Measurements from ENCODE around the gene CCDC127.
"Not testable (repeated sequence)": the region's sequence is repeated elsewhere in the genome, so short reads cannot be mapped to it uniquely, and the experiment has no call there.

The CCDC127 gene, protein sequence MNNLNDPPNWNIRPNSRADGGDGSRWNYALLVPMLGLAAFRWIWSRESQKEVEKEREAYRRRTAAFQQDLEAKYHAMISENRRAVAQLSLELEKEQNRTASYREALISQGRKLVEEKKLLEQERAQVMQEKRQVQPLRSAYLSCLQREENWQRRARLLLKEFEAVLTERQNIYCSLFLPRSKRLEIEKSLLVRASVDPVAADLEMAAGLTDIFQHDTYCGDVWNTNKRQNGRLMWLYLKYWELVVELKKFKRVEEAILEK

DNA sequence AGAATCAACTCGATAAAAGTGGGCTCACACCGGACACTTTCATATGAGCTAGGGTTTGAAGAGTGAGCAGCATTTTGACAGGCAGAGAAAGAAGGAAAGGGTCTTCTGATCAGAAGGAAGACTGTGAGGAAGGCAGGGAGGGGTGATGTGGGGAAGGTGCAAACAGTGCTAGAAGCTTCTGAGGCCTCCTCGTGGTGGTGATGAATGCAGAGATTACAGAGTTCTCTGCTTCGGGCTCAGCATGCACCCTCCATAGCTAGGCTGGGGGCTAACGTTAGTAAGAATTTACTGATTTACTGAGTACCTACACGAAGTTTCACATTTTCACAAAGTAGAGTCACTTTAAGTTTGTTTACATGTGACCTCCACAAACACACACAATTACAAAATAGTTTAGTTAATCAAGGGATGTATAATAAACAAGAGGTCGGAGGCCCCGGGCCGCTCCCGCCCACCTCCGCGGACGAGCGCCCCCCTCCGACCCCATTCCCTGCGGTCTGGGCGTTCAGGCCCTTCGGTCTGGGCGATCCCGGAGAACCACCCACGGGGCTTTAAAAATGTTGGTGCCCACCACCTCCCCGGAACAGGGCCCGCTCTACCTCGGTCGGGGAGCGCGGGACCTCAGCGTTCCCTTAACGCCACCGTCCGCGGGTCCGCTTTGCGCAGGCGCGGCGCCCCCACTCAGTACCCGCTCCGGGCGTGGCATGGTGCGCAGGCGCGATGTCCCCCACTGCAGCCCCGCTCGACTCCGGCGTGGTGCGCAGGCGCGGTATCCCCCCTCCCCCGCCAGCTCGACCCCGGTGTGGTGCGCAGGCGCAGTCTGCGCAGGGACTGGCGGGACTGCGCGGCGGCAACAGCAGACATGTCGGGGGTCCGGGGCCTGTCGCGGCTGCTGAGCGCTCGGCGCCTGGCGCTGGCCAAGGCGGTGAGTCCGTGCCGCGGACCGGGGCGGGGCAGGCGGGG is at the start of gene CCDC127, which contains the start of gene SDHA:
Gene CCDC127, minus strand, starts transcription at position 660 of the 963 bp plus-strand sequence. CDS start 1,304 bp downstream, outside the sequence.
Gene SDHA, plus strand, starts transcription at position 827 of the 963 bp plus-strand sequence. Its CDS starts 36 bp downstream, at position 863.
- peak; percentile 98 for DNase-seq

DNA sequence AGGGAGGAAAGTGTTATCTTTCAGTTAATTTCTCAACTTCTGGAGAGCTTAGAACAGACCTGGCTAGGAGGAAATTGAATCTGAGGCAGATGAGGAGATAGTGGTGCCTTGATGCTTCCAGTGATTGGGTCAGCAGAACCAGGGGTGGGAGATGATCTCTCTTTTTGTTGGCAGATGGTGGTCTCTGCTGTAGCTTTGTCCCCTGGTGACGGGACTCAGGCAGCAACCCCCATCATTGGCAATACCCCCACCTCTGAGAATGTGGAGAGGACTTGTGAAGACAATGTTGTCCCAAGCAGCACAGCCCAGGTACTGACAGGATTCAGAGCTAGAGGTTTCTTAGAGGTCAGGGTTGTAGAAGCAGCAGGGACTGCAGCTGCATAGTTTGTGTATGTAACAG is 49.8 kb upstream of the CCDC127 start:
- no peak for DNase-seq

DNA sequence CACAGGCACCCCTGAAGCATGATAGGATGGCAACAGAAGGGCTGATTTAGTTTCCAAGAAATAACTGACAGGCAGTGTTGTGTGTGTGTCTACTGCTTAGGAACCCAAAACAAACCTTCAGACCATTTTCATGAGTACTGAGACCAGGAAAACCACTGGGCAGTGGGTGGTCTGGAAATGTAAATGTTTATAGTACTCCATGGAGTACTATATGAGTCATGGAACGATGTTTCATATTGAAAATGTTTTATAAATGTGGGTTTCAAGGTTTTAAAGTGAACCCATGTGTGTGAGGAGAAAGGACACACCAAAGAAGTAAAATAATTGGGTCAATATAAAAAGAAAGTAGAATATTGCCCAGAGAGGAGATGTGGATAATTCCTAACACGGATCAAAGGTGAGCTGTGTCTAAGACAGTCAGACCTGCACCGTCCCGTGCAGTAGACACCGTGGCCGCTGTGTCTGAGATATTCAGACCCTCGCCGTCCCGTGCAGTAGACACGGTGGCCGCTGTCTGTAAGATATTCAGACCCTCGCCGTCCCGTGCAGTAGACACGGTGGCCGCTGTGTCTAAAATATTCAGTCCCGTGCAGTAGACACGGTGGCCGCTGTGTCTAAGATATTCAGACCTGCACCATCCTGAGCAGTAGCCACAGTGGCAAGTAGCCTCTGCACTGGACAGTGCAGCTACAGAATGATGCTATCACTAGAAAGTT is 48.5 kb upstream of the CCDC127 start:
- not testable (repeated sequence) for DNase-seq

DNA sequence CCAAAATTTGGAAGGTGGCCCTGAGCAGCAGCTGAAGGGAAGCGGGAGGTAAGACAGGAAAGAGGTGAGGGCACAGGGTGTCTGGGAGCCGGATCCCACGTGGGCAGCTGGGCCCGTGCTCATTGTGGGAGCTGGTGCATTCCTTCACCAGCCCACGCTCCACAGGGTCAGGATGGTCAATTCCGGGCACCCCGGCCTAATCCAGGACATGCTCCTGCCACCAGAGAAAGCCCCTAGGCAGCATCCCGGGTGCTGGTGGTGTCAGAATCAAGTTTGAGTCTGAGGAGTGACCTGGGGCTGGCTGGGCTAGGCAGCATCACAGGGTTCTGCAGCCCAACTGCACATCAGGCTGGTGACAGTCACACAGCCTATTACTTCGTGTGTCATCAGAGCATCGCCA is 46.4 kb upstream of the CCDC127 start:
- no peak for DNase-seq

DNA sequence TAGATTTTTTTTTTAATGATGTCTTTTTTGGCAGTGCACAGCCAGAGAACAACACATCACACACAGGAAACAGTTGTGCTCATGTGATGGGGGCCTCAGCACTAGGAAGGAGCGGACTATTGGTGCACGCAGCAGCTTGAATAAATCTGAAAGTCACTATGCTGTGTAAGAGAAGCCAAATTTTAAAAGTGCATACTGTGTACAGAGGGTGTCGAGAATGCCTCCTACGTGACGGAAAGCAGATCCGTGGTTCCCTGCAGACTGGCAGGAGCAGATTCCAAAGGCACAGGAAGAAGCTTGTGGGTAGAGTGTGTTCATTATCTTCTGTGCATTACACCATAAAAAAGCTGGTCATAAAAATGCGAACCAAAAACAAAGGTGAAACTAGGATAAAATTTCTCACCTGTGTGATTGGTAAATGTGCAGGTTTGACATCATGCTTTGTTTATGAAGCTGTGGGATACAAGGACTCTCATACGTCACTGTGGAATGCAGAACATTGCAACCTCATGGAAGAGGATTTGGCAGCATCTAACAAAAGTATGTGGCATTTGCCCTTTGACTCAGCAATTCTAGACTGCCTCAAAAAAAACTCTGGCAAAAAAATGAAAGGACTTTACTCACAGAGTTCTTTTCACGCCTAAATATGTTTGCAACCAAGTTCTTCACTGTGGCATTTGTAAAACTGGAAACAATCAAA is 45.5 kb upstream of the CCDC127 start:
- DNase-seq = not testable (repeated sequence)

DNA sequence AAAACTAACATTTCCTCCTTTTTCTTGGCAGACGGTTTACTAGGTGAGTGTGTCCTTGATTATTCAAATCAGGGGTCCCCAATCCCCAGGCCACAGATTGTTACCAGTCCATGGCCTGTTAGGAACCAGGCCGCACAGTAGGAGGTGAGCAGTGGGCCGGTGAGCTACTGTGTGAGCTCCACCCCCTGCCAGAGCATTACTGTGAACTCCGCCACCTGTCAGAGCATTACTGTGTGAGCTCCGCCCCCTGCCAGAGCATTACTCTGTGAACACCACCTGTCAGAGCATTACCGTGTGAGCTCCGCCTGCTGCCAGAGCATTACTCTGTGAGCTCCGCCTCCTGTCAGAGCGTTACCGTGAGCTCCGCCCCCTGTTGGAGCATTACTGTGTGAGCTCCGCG is 39.2 kb upstream of the CCDC127 start:
- no peak for DNase-seq

DNA sequence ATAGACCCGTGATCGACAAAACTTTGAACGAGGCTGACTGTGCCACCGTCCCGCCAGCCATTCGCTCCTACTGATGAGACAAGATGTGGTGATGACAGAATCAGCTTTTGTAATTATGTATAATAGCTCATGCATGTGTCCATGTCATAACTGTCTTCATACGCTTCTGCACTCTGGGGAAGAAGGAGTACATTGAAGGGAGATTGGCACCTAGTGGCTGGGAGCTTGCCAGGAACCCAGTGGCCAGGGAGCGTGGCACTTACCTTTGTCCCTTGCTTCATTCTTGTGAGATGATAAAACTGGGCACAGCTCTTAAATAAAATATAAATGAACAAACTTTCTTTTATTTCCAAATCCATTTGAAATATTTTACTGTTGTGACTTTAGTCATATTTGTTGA is 38.4 kb upstream of the CCDC127 start:
- DNase-seq = not testable (repeated sequence)

DNA sequence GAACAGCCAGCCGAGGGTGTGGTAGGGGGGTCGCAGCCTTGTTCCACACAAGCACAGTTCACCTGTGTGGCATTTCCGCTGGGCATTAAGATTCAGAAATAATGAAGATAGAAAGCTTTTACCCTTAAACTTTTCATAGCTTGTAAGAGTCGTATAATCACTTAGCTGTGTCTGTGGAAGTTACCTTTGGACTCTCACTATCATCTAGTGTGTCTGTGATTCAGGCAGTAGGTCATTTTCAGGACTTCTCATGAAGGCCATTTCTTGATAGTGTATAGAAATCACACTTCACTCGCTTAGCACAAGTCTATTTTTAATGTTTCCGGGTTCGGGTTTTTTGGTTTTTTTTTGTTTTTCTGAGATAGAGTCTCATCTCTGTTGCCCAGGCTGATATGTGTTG is 37.2 kb upstream of the CCDC127 start:
- not testable (repeated sequence) for DNase-seq

DNA sequence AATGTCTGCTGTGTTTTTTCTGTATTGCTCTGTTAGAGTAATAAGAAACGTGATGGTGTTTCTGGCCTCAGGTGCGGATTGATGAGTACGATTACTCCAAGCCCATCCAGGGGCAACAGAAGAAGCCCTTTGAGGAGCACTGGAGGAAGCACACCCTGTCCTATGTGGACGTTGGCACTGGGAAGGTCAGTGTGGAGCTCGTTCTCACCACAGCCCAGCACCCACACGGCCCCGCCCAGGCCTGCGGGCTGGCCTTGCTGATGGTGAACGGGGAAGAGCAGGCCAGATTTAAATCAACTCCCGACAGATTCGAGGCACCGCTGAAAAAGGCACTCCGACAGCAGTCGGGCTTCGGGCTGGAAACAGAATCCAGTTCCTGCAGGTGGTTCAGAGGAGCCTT is 36.4 kb upstream of the CCDC127 start:
- not testable (repeated sequence) for DNase-seq

DNA sequence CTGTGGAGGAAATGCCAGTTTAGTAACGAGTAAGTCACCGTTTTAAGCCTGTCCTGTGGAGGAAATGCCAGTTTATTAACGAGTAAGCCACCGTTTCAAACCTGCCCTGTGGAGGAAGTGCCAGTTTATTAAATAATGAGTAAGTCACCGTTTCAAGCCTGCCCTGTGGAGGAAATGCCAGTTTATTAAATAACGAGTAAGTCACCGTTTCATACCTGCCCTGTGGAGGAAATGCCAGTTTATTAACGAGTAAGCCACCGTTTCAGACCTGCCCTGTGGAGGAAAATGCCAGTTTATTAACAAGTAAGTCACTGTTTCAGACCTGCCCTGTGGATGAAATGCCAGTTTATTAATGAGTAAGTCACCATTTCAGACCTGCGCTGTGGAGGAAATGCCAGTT is 34.6 kb upstream of the CCDC127 start:
- DNase-seq = no peak

DNA sequence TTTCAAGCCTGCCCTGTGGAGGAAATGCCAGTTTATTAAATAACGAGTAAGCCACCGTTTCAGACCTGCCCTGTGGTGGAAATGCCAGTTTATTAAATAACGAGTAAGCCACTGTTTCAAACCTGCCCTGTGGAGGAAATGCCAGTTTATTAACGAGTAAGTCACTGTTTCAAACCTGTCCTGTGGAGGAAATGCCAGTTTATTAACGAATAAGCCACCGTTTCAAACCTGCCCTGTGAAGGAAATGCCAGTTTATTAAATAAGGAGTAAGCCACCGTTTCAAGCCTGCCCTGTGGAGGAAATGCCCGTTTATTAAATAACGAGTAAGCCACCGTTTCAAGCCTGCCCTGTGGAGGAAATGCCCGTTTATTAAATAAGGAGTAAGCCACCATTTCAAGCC is 34.0 kb upstream of the CCDC127 start:
- not testable (repeated sequence) for DNase-seq

DNA sequence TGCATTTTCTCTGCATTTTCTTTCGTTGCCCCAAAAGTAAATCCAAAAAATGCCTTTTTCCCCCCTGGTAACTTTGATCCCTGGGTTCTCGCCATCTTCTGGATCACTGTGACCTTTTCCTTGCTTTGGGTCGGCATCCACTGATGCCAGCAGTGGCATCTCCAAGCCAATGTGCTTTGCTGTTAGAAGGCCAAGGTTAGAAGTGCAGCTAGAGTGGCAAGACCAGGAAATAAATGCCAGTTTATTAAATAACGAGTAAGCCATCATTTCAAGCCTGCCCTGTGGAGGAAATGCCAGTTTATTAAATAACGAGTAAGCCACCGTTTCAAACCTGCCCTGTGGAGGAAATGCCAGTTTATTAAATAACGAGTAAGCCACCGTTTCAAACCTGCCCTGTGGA is 33.6 kb upstream of the CCDC127 start:
- not testable (repeated sequence) for DNase-seq

DNA sequence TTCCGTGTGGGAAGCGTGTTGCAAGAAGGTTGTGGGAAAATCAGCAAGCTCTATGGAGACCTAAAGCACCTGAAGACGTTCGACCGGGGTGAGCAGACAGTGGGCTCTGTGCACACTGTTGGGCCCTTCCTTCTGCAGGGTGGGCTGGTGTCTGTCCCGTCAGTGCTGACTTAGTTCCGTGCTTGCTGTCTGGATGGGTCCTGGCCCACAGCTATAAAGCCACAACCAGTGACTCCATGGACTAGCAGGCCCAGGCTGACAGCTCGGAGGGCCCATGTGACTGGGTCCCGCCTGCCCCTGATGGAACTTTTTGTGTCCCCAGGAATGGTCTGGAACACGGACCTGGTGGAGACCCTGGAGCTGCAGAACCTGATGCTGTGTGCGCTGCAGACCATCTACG is 33.1 kb upstream of the CCDC127 start:
- DNase-seq = not testable (repeated sequence)

DNA sequence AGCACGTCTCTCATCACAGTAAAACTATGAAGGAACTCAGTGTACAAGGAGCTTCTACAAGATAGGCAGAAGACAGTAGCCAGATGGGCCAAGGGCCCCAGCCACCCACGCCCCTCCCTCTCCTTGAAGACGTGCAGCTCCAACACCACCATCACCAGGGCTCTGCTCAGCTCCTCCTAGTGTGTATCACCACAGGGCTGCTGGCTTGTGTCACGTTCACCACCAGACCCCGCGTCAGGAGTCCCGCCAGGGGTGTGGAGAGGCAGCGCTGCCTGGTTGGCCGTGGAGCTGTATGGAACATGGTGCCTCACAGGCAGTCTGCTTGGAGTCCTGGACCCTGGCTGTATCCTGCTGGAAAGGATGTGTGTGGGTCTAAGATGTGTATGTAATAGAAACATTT is 32.4 kb upstream of the CCDC127 start:
- not testable (repeated sequence) for DNase-seq

DNA sequence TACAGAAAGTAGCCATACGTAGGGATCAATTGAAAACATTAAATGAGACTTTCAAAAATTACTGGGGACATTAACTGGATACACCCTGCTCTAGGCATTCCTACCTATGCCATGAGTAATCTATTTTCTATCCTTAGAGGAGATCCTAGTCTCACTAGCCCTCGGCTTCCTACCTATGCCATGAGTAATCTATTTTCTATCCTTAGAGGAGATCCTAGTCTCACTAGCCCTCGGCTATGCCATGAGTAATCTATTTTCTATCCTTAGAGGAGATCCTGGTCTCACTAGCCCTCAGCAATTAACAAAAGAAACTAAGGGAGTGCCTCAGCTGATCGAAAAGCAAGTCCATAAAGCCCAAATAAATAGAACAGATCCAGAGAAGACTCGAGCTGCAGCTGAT is 27.8 kb upstream of the CCDC127 start:
- DNase-seq = not testable (repeated sequence)

DNA sequence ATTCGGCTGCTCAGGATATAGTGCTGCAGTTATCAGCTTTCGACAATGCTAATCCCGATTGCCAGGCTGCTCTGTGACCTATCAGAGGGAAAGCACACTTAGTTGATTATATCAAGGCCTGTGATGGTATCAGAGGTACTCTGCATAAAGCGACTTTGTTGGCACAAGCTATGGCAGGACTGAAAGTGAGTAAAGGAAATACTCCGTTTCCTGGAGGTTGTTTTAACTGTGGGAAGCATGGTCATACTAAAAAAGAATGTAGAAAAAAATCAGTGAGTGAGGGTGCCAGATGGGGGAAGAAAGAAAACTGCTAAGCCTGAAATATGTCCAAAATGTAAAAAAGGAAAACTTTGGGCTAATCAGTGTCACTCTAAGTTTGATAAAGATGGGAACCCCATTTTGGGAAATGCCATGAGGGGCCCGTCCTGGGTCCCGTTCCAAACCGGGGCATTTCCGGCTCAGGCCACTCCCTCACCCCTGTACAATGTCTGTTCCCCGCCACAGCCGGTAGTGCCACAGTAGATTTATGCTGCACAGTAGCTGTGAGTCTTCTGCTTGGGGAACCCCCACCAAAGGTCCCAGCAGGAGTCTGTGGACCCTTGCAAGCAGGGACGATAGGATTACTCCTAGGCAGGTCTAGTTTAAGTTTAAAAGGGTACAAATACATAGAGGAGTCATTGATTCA is 25.9 kb upstream of the CCDC127 start:
- DNase-seq = not testable (repeated sequence)

DNA sequence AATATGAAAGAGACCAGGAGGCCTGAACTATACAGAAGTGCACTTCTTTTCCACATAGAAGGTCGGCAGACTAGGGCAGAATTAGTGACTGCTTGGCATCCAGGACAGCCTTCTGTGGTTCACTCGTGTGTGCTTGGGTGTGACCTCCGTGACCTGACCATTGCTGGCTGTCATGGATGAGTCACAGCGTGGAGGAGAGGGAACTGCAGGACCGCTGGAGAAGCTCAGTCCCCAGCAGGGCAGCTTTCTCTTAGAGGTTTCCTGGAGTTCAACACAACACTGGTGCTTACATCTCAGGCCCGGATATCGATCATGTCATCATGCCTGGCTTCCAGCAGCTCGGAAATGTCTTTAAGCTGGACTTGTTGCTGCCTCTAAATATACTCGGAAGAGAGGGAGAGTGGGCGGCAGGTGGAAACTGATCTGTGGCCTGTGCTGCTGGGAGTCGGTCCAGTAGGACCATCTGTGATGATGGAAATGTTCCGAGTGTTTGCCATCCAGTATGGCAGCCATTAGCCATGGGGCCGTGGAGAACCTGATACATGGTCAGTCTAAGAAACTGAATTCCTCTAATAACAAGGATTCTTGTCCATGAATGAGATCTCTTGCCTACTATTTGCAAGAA is 23.2 kb upstream of the CCDC127 start:
- DNase-seq = not testable (repeated sequence)

DNA sequence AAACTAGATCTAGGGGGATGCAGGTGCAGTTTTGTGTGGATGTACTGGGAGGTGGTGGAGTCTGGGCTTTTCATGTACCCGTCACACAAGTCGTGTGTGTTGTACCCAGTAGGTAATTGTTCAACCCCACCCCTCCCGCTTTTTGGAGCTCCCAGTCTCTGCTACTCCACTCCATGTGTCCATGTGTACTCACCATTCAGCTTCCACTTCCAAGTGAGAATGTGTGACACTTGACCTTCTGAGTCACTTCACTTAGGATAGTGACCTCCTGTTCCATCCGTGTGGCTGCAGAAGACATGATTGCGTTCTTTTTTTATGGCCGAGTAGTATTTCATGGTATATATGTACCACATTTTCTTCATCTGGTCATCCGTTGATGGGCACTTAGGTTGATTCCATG is 22.6 kb upstream of the CCDC127 start:
- not testable (repeated sequence) for DNase-seq

DNA sequence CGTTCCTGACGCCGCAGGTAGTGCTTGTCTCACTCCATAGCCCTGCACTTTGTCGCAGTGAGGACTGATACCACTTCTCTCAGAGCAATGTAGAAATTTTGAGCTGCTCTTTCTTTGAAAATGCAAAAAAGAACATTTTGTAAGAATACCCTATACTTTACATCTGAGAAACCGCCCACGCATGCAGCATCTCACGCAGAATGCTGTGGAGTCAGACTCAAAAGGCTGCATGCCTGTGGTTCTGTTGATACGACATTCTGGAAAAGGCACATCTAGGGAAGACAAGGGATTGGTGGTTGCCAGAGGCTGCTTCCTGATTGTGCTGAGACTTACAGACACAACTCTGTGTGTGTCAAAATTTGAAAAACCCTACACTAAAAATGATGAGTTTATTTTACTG is 20.0 kb upstream of the CCDC127 start:
- not testable (repeated sequence) for DNase-seq

DNA sequence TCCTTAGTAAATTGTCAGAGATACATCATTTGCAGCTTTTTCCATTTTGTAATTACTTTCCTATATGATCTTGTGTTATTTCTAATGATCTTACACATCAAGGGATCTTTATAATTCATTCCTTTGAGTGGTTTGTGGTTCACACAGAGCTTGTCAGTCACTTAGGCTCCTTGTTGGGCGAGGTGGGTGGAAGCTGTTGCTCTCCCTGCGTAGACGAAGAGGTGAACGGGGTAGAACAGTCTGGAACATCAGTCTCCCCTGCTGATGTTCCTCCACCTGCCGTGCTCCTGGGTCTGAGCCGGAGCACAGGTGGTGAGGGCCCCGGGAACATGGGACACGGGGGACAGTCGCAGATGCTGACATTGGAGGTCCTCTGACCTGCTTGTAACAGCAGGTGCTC is 17.6 kb upstream of the CCDC127 start:
- DNase-seq = not testable (repeated sequence)

DNA sequence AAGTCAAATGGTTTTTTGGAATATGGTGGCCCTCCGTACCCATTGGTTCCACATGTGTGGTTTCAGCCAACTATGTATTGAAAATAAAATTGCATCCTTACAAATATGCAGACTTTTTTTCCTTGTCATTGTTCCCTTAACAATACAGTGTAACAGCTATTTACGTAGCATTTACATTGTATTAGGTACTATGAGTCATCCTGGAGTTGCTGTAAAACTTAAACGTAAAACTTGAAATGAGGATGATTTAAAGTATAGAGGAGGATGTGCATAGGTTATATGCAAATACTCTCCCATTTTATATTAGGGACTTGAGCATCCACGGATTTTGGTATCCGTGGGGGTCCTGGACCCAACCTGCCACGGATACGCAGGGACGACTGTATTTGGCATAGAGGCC is 16.5 kb upstream of the CCDC127 start:
- no peak for DNase-seq

Measured in activated T-cell treated with anti-CD3 and anti-CD28 coated beads for 4 hours (primary cell).